Activated CD4-positive, CD25-positive, alpha-beta regulatory T cell (primary cell): ENCODE results near the gene SNCB.

Experiments
- DNase-seq, 4 experiments: peaks; one replicate each; lab custom pipeline; 2025; lab: John Stamatoyannopoulos, UW

Gene SNCB

DNA sequence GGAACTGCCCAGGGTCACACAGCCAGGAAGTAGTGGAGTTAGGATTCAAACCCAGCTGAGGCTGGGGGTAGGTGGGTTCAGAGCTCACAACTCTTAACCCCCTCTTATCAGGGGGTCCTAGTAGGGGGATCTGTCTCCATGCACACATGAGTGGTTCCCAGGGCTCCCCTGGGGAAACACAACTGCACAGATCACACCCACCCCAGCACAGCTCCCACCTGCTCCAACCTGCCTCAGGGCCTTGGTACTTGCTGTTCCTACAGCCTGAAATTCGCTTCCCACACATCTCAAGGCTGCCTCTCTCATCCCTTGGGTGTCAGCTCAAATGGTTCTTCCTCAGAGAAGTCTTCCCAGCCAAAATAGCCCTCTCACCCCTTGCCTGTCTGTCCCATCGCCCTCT lies 4.8 kb downstream of the SNCB start:
- DNase-seq = no peak

DNA sequence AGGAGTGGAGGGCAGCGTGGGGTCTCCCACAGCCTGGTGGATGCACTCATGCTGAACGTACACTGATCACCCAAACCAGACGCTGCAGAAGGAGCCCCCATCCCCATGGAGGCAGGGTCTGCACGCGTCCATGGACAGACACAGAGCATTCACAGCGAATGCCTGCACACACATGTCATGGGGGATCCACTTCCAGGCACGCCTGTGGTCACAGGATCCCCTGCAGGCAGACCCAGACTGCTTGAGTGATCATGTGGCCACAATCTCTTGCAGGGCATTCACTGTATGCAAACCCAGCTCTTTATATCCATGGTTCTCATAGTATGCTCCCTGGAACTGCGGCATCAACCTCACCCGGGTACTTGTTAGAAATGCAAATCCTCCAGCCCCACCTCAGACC lies 5.4 kb downstream of the SNCB start:
- DNase-seq = no peak

GRCh38 chr5:176624142-176624541 lies 6.2 kb downstream of the SNCB start:
- no peak for DNase-seq

DNA sequence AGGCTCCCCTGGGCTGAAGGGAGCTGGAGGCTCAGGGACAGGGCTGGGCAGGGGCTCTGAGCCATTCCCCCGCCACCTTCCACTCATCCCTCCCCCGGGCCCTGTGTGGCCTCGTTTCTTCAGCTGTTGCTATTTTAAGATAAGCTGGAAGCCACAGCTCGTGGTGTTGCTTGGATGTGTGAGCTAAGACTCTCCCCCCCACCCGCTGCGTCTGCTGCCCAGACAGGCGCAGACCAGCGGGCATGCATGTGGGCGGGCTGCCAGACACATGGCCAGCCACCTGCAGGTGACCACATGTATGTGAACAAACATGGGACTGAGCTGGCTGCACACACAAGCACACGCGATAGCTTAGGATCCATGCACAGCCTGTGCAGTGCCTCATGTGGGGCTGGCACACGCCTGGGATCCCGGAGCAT lies 8.7 kb downstream of the SNCB start:
- no peak for DNase-seq

DNA sequence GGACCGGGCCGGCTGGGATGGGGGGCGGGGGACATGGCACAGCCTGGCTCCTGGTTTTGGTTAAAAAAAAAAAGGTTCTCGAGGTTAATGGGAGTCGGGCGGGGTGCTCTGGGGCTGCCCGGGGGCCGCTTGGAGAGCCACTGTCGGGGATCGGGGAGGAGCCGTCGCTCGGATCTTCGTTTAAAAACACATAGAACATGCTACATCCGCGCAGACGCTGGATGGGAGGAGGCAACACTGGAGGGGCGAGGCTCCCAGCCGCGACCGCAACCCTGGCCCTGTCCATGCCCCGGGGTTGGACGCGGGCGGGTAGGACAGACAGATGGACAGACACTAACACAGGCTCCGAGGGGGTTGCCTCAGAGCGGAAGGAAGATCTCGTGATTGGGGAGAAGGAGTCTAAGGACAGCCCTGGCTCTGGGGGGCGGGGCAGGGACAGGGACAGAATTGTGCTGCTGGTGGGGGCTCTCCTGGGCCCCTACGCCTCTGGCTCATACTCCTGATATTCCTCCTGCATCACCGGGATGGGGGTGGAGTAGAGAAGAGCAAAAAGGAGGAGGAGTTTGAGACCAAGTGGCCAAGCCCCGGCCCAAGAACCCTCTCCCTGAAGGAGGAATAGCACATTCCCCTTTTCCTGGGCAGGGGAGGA lies 9.9 kb downstream of the SNCB start:
- no peak for DNase-seq

GRCh38 chr5:176619569-176620332 lies 10.6 kb downstream of the SNCB start:
- DNase-seq = no peak

- DNase-seq = peak; percentile 27 to 64 (median 42)
Measured at GRCh38 chr5:176619203-176619568, 11.1 kb downstream of the SNCB start.

DNA sequence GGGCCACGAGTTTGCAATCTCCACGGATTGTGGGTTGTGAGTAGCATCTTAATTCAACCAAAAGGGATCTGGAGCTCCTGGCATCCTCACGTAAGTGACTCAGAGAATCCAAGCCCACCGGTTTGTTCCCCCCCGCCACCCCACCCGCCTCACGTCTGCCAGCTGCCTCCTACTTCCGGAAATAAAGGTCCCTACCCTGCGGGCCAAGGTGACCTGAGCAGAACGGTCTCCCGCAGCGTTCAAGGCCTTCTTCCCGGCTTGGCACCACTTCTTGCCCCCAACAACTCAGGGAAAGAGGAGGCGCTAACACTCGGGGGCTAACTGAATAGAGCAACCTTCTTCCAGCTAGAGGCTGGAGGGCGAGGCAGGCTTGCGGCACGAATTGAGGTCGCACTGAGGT lies 11.6 kb downstream of the SNCB start:
- DNase-seq = no peak

DNA sequence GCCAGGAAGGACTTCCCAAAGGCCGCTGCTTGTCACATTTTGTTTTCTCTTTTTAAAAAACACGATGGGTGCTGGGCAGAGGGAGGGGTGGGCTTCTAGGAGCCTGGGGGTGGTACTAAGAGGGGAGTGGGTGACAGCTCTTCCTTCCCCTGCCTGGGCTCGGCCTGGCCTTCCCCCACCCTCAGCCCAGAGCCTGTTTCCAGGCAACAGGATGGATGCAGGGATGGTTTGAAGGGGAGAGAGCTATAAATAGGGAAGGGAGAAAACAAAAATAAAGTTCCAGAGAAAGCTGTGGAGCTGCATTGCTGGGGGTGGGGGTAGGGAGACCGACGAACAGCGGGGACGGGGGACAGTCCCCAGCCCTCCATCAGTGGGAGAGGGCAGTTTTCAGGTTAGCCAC lies 13.8 kb downstream of the SNCB start:
- no peak for DNase-seq

- DNase-seq = no peak
Measured at GRCh38 chr5:176614805-176615478, 15.4 kb downstream of the SNCB start.

DNA sequence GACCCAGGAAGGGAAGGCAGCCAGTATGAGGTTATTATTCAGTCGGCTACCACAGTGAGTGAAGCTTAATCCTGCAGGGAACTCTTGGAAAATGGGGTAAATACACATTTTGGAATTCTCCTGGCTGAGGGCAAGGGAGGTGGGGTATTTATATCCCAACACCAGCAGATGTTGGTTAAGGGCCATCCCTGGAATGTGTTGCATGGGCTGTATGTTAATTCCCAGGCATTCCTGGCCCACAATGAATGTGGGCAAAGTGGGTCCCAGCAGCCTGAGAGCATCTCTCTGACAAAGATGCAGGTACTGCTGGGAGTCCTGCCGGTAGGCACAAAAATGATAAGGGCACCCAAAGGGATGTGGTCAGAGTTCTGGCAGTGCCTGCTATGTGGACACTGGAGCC lies 17.5 kb downstream of the SNCB start:
- DNase-seq = no peak

GRCh38 chr5:176612008-176612407 lies 18.3 kb downstream of the SNCB start:
- no peak for DNase-seq

DNA sequence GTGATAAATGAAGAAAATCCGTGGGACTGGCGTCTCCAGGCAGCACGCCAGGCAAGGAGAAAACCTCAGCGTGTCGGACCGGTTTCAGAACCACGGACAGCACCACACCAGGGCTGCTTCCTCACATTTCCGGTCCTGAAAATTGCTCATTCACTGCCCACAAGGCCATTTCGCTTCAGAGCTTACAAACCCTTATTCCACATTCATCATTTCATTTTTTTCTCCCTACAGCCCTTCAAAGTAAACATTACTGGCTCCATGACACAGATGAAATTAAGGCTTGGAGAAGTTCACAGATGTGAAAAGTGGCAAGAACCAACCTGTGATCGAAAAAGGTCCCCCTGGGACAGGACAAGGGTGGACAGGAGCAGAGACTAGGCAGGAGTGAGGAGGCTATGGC lies 18.9 kb downstream of the SNCB start:
- peak in 1 of 4 experiments; percentile 21 for DNase-seq

- DNase-seq = no peak
Measured at GRCh38 chr5:176610435-176610773, 19.9 kb downstream of the SNCB start.

DNA sequence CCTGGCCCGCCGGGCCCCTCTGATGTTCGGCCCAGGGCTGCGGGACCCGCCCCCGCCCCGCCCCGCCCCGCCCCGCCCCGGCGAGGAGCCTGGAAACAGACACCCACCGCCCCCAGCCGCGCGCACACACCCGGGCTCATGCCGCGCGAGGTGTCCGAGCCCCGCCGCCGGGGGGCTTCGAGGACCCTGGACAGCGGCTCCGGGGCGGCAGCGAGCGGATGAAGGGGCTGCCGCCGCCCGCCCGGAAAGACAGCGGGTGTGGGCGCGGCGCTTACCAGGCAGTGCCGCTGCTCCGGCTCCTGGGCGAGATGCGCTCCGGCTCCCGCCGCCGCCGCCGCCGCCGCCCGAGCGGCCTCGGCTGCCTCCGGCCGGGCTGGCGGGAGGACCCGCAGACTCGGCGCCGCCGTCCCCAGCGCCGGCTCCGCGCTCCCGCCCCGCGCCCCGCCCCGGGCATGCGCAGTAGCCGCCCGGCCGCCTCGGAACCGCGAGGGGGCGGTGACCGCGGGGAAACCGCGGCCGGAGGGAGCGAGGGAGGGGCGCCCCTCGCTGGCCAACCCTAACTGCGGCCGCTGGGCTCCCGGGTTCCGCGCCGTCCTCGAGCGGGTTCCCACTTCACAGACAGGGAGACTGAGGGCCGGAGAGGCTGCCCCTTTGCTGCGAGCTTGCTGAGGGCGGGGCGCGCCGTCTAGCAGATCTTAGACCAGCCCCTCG lies 20.5 kb downstream of the SNCB start, which contains the start of gene GPRIN1:
TSS of gene GPRIN1 (minus strand) at position 433 of the 711 bp plus-strand sequence. CDS start 10,322 bp downstream, outside the sequence.
- peak in 3 of 4 experiments; percentile 15 to 38 (median 23) for DNase-seq

- no peak for DNase-seq
Measured at GRCh38 chr5:176608937-176609723, 21.2 kb downstream of the SNCB start.

GRCh38 chr5:176608142-176608705 lies 22.1 kb downstream of the SNCB start:
- DNase-seq = no peak

DNA sequence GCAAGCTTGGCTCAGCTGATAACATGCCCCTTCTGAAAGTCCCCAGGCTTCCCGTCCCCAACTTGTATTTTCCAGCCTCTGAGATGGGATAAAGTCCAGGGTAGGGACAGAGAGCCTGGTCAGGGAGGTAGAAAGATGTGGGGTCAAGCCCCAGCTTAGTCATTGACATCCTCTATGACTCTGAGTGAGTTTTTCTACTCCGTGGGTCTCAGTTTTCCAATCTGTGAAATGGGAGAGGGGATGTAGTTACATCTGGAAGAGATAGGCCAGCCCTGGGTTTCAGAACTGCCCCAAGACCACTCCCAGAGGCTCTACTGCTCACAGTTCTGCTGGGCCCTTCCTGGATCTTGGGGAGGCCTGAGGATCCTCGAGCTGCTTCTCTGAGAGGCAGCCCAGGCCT lies 23.5 kb downstream of the SNCB start:
- no peak for DNase-seq

DNA sequence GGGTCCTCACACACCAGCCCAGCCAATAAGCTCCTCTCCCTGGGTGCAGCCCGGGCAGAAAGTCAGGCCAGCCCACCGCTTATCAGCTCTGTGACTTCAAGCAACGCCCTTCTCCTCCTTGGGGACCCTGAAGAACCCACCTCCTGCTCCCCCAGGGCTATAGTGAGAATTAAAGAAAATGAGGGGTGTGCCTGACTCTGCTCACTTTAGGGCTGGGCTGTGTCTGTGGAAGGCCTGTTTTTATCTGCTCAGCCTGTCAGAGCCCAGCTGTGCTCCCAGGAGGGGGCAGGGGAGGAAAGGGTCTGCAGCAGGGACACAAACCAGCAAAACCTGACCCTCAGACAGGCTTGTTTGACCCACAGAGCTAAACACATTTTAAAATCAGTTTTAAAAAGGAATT lies 24.3 kb downstream of the SNCB start:
- DNase-seq = no peak

DNA sequence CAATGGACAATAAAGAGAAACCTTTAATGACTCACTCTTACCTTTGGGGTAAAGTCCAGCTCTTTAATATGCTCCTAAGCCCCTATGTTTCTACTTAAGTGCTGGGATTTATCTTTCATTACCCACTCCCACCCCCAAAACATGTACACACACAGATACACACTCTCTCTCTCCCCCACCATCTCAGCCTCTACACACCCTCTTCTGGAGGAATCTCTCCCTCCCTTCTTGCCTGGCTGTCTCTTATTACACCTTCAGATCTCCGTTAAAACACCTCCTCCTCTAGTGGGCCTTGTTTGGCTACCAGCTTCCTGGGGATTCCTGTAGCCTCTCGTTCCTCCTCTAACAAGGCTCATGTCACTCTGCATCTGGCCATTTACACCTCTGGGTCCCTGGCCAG lies 27.2 kb downstream of the SNCB start:
- DNase-seq = no peak

DNA sequence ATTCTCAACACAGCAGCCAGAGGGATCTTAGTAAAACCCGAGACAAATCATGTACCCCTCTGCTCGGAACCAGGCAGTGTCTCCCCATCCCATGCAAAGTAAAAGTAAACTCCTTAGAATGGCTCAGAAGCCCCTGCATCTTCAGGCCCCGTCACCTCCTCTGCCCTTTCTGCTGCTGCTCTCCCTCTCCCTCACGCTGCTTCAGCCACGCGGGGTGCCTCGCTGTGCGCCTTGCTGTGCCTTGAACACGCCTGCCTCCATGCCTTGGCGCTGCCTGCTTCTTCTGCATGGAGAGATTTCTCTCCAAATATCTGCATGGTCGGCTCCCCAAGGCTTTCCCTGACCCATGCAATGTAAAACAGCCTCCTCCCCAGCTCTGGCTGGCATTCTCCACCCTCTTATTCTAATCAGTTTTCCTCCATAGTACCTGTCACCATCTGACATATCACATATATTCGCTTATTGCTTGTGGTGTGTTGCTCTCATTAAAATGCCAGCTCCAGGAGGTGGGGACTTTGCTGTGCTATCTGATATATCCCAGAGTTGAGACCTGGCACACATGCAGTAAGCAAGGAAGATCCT lies 28.3 kb downstream of the SNCB start:
- no peak for DNase-seq
